ENCODE data around the gene DUS4L. TPM values are rescaled to one million over a fixed set of nuclear protein-coding genes. Genes with fewer than 3 reads are reported as not detected.
A peak's percentile ranks its signal among the peaks of the same experiment; 100 is the strongest.

The DUS4L gene
- total and polyA plus RNA-seq, 2 of the 13 experiments (the other 11 are each of a cell fraction or from before 2014, with no cell fraction given) = 5.6 to 9.8 TPM

GRCh38 chr7:107560898-107561516, 2.8 kb upstream of the DUS4L start:
- Histone ChIP-seq H3K4me1 (ENCODE audit: insufficient read depth, low read length) (peaks cover 51% of the 10 kb centered on the region), H3K9ac (ENCODE audit: insufficient read depth, low read depth, low read length) (0 out of 2 replicates have a peak overlapping the region, but pooled peaks have one; percentile 19), H3K9me3 (ENCODE audit: low read length) (no peaks in the 10 kb centered on the region), H4K20me1 (ENCODE audit: insufficient read depth, low read length) (0 out of 2 replicates have a peak, but pooled peaks cover 3% of the 10 kb centered on the region), H3K27ac (ENCODE audit: extremely low read length, insufficient read depth, low read length) (no peak overlapping the region), H3K79me2 (ENCODE audit: insufficient read depth, low read length) (peaks cover 50% of the 10 kb centered on the region), H3K4me3 (replicated peaks in 1 of 3; ENCODE audit: insufficient read depth in 1 of 3, low read depth in 2 of 3, low read length in 3 of 3) (no peak overlapping the region), H2AFZ (ENCODE audit: low read length) (no peak overlapping the region), H3K4me2 (ENCODE audit: low read depth, low read length) (peak overlapping the region; percentile 21; the same call in 1 of the 2 replicates), H3K36me3 (replicated peaks in 1 of 2; ENCODE audit: control insufficient read depth in 1 of 2, insufficient read depth in 2 of 2, low read length in 2 of 2) (peaks cover 0 to 17% of the 10 kb centered on the region in 2 experiments; a peak in 3 of 5 replicates), H3K27me3 (ENCODE audit: control insufficient read depth in 1 of 2, insufficient read depth in 2 of 2, low read length in 2 of 2) (no peaks in the 10 kb centered on the region; a peak in 1 of 5 replicates)
- POLR2A ChIA-PET = no interaction called here
- TF ChIP-seq FOXP1 (IDR thresholded peaks at IDR 0.05) = no peak
- no peak for TF ChIP-seq FOXP1 (CRISPR knock-in tag; IDR thresholded peaks at IDR 0.05)
- TF ChIP-seq, protein P1, sequence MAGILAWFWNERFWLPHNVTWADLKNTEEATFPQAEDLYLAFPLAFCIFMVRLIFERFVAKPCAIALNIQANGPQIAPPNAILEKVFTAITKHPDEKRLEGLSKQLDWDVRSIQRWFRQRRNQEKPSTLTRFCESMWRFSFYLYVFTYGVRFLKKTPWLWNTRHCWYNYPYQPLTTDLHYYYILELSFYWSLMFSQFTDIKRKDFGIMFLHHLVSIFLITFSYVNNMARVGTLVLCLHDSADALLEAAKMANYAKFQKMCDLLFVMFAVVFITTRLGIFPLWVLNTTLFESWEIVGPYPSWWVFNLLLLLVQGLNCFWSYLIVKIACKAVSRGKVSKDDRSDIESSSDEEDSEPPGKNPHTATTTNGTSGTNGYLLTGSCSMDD (CRISPR knock-in tag; IDR thresholded peaks at IDR 0.05) = no peak
- TF ChIP-seq ZNF883 (CRISPR knock-in tag; IDR thresholded peaks at IDR 0.05; ENCODE audit: not compliant biosample characterization) = no peak
- TF ChIP-seq RBFOX2 (IDR thresholded peaks at IDR 0.05; ENCODE audit: low read depth, low read length) = no peak
- no peak for TF ChIP-seq ZFYVE20 (CRISPR knock-in tag; IDR thresholded peaks at IDR 0.05; ENCODE audit: borderline replicate concordance, low read depth)
- no peak for TF ChIP-seq ISX (CRISPR knock-in tag; conservative IDR thresholded peaks at IDR 0.05)
- TF ChIP-seq MED13 (CRISPR knock-in tag; IDR thresholded peaks at IDR 0.05) = no peak
- no peak for TF ChIP-seq KDM5B (CRISPR knock-in tag; IDR thresholded peaks at IDR 0.05; ENCODE audit: borderline replicate concordance)
- TF ChIP-seq NAIF1 (CRISPR knock-in tag; IDR thresholded peaks at IDR 0.05; ENCODE audit: borderline replicate concordance) = no peak
- TF ChIP-seq TSC22D2 (CRISPR knock-in tag; IDR thresholded peaks at IDR 0.05; ENCODE audit: borderline replicate concordance) = no peak
- no peak for TF ChIP-seq ZSCAN22 (CRISPR knock-in tag; IDR thresholded peaks at IDR 0.05)
- TF ChIP-seq XBP1 (CRISPR knock-in tag; IDR thresholded peaks at IDR 0.05) = no peak
- TF ChIP-seq, protein P2, sequence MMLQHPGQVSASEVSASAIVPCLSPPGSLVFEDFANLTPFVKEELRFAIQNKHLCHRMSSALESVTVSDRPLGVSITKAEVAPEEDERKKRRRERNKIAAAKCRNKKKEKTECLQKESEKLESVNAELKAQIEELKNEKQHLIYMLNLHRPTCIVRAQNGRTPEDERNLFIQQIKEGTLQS (CRISPR knock-in tag; IDR thresholded peaks at IDR 0.05) = no peak
- no peak for TF ChIP-seq ZNF766 (CRISPR knock-in tag; IDR thresholded peaks at IDR 0.05; ENCODE audit: borderline replicate concordance)
- TF ChIP-seq ZNF468 (CRISPR knock-in tag; IDR thresholded peaks at IDR 0.05) = no peak
- DNase-seq (ENCODE audit: low spot score) (no peak), ATAC-seq (no peak), FAIRE-seq (no peak)
- in situ Hi-C loops (cut with HindIII; ENCODE audit: extremely low pct_ligation_motif_present, low pct_unique_long_range_greater_than_20kb) (no loop called here), intact Hi-C loops (cut with micrococcal nuclease; ENCODE audit: unreplicated experiment) (no loop called here)
- WGBS (ENCODE audit: low lambda C conversion rate) = 90% methylated on average over 6 of the region's 6 CpGs
- CTCF ChIA-PET (ENCODE audit: low intra/inter-chr PET ratio, low total read pairs) = no interaction called here
- no TSS peak for BruUV-seq (replicated peaks)
